ENCODE results near the gene CD300LF. TPM values are rescaled to one million over a fixed set of nuclear protein-coding genes. Genes with fewer than 3 reads are reported as not detected.
A peak's percentile ranks its signal among the peaks of the same experiment; 100 is the strongest.

Gene CD300LF
- polyA plus RNA-seq = 1 to 10 TPM; 1.6 to 5.7 (median 2.4) TPM
- long read RNA-seq, donor 1 = 0 reads
- long read RNA-seq, donor 2 = 0 reads
- long read RNA-seq, donor 3, partial matches to known transcripts = 0 of 2 reads
- long read RNA-seq, donor 3, other reads (novel, unspliced or antisense) = 0 of 2 reads
- long read RNA-seq, donor 4 = 0 reads
- long read RNA-seq, donor 5 = 0 reads
- long read RNA-seq, donor 6 = 0 reads
- long read RNA-seq, donor 7 = 0 reads
- long read RNA-seq, donor 8 = 0 reads
- long read RNA-seq, donor 9 = 0 reads
- long read RNA-seq, donor 10, partial matches to known transcripts = 140 of 140 reads
- long read RNA-seq, donor 10, other reads (novel, unspliced or antisense) = 0 of 140 reads

DNA sequence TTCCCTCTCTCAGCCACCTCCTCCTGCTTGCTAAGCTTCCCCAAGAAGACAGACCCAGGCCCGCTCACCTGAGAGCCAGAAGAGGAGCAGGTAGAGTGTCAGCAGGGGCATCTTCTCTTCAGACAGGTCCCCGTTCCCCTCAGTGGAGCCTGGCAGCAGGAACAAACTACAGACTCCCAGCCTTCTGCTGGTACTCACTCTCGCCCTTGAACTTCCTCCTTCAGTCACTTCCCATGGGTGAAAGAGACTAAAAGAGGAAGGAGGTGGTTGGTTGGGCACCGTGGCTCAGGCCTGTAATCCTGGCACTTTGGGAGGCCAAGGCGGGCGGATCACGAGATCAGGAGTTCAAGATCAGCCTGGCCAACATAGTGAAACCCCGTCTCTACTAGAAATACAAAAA, at the start of gene CD300LF:
TSS of gene CD300LF (minus strand) at position 168 of the 400 bp plus-strand sequence. CDS start at position 111, 57 bp downstream.
- no peak for FAIRE-seq
- H3K27ac ChIP-seq (ENCODE audit: low read depth in 1 of 3, low read length in 2 of 3) = peak within 1 kb of the TSS in 1 of 3 donors; percentile 17

DNA sequence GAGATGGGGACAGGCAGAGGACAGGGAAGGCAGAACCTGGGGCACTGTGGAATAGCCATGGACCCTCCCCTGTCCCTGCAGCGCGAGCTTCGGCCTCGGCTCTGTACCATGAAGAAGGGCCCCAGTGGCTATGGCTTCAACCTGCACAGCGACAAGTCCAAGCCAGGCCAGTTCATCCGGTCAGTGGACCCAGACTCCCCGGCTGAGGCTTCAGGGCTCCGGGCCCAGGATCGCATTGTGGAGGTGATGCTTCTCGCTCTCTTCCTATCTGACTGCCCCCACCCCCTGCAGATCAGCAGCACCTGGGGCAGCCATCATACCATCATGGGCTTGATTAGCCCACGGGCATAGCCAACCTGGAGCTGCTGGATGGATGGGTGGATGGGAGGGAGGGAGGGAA, 49.2 kb upstream of the CD300LF start:
- Histone ChIP-seq H3K27me3 (ENCODE audit: control insufficient read depth in 3 of 3, insufficient read depth in 3 of 3, low read length in 3 of 3) (no peaks in the 10 kb centered on the region), H3K27ac (ENCODE audit: low read depth in 1 of 3, low read length in 2 of 3) (peak overlapping the region; percentile 32 to 92 (median 90)), H3K36me3 (ENCODE audit: control insufficient read depth in 3 of 3, insufficient read depth in 2 of 3, low read depth in 1 of 3, low read length in 3 of 3) (peaks cover 2 to 97% (median 10%) of the 10 kb centered on the region in 3 donors), H3K4me1 (ENCODE audit: control insufficient read depth in 3 of 3, insufficient read depth in 2 of 3, low read depth in 1 of 3, low read length in 2 of 3) (peaks cover 21 to 92% (median 35%) of the 10 kb centered on the region in 3 donors), H3K9me3 (ENCODE audit: control insufficient read depth in 2 of 2, insufficient read depth in 1 of 2, low read depth in 1 of 2, low read length in 1 of 2) (no peaks in the 10 kb centered on the region), H3K4me3 (ENCODE audit: low read depth in 1 of 3, low read length in 3 of 3) (no peak overlapping the region)
- DNase-seq = no peak
- FAIRE-seq = no peak
- 92 to 95% (median 92%) methylated on average over 10 to 11 of the region's 11 CpGs for WGBS, 3 donors

More for the DNA sequence above, at the start of gene CD300LF:
- H3K4me3 ChIP-seq (ENCODE audit: low read depth in 1 of 3, low read length in 3 of 3) = no peak within 1 kb of the TSS
- no peaks in the 10 kb centered on the region for H3K9me3 ChIP-seq (ENCODE audit: control insufficient read depth in 2 of 2, insufficient read depth in 1 of 2, low read depth in 1 of 2, low read length in 1 of 2)
- no peaks in the 10 kb centered on the region for H3K27me3 ChIP-seq (ENCODE audit: control insufficient read depth in 3 of 3, insufficient read depth in 3 of 3, low read length in 3 of 3)
- 70 to 72% (median 71%) methylated on average over 8 of the region's 8 CpGs for WGBS, 3 donors
- peaks cover 0 to 11% (median 0%) of the 10 kb centered on the region in 3 donors for H3K4me1 ChIP-seq (ENCODE audit: control insufficient read depth in 3 of 3, insufficient read depth in 2 of 3, low read depth in 1 of 3, low read length in 2 of 3)
- H3K36me3 ChIP-seq (ENCODE audit: control insufficient read depth in 3 of 3, insufficient read depth in 2 of 3, low read depth in 1 of 3, low read length in 3 of 3) = no peaks in the 10 kb centered on the region
- no peak for DNase-seq

DNA sequence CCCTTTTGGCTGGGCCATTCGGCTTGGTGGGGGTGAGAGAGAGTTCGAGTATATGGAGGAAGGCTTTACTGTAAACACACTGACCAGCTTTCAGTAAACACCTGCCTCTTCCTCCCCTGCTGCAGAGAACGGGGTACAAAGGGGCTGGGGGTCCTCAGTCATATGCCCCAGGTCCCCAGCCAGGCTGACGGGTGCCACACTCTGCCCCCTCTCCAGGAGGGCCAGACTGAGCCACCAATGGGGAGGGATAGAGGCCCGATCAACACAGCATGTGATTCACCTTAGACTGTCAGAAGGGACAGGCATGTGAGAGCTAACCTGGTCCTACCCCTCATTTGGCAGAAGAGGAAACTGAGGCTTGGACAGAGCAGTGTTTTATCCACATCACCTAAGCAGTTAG, 48.7 kb upstream of the CD300LF start:
- H3K36me3 ChIP-seq (ENCODE audit: control insufficient read depth in 3 of 3, insufficient read depth in 2 of 3, low read depth in 1 of 3, low read length in 3 of 3) = peaks cover 2 to 97% (median 7%) of the 10 kb centered on the region in 3 donors
- peak overlapping the region; percentile 32 to 92 (median 90) for H3K27ac ChIP-seq (ENCODE audit: low read depth in 1 of 3, low read length in 2 of 3)
- no peak overlapping the region for H3K4me3 ChIP-seq (ENCODE audit: low read depth in 1 of 3, low read length in 3 of 3)
- 52 to 69% (median 68%) methylated on average over 5 of the region's 5 CpGs for WGBS, 3 donors
- H3K27me3 ChIP-seq (ENCODE audit: control insufficient read depth in 3 of 3, insufficient read depth in 3 of 3, low read length in 3 of 3) = no peaks in the 10 kb centered on the region
- no peak for DNase-seq
- H3K9me3 ChIP-seq (ENCODE audit: control insufficient read depth in 2 of 2, insufficient read depth in 1 of 2, low read depth in 1 of 2, low read length in 1 of 2) = no peaks in the 10 kb centered on the region
- no peak for FAIRE-seq
- H3K4me1 ChIP-seq (ENCODE audit: control insufficient read depth in 3 of 3, insufficient read depth in 2 of 3, low read depth in 1 of 3, low read length in 2 of 3) = peaks cover 26 to 92% (median 40%) of the 10 kb centered on the region in 3 donors

DNA sequence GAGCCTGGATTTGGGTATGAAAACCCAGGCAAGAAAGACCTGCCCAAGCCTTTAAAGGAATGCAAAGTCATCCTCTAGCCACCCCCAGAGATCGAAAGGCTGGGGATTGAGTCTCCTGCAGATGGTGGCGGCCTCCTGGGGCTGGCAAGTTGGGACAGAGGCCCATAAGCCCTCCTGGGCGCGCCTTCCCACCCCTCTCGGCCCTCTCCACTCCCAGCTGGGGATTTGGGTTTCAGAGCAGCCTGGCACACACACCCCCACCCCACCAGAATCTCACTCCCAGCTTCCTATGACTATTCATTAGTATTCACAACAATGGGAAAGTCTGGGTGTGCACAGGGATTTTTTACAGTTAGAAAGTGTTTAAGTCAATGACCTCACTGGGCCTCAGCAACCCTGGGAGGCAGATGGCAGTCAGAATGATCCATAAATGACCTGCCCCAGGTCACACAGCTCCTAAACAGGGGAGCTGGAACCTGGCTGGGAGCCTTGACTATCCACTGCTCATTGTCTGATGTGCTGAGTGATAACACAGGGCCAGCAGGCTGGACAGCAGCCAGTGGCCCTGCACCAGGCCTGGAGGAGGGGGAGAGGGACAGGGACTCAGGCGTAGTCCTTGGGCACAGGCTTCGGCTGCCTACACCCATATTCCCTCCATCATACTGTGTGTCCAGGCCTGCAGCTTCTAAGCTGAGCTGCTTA, 47.8 kb upstream of the CD300LF start:
- H3K27ac ChIP-seq (ENCODE audit: low read depth in 1 of 3, low read length in 2 of 3) = peak overlapping the region; percentile 85 to 92 (median 90)
- DNase-seq (no peak), FAIRE-seq (no peak)
- H3K4me3 ChIP-seq (ENCODE audit: low read depth in 1 of 3, low read length in 3 of 3) = peak overlapping the region in 1 of 3 donors; percentile 2
- no peaks in the 10 kb centered on the region for H3K9me3 ChIP-seq (ENCODE audit: control insufficient read depth in 2 of 2, insufficient read depth in 1 of 2, low read depth in 1 of 2, low read length in 1 of 2)
- H3K4me1 ChIP-seq (ENCODE audit: control insufficient read depth in 3 of 3, insufficient read depth in 2 of 3, low read depth in 1 of 3, low read length in 2 of 3) = peaks cover 26 to 88% (median 40%) of the 10 kb centered on the region in 3 donors
- no peaks in the 10 kb centered on the region for H3K27me3 ChIP-seq (ENCODE audit: control insufficient read depth in 3 of 3, insufficient read depth in 3 of 3, low read length in 3 of 3)
- peaks cover 2 to 96% (median 7%) of the 10 kb centered on the region in 3 donors for H3K36me3 ChIP-seq (ENCODE audit: control insufficient read depth in 3 of 3, insufficient read depth in 2 of 3, low read depth in 1 of 3, low read length in 3 of 3)
- 47 to 67% (median 52%) methylated on average over 7 of the region's 7 CpGs for WGBS, 3 donors

DNA sequence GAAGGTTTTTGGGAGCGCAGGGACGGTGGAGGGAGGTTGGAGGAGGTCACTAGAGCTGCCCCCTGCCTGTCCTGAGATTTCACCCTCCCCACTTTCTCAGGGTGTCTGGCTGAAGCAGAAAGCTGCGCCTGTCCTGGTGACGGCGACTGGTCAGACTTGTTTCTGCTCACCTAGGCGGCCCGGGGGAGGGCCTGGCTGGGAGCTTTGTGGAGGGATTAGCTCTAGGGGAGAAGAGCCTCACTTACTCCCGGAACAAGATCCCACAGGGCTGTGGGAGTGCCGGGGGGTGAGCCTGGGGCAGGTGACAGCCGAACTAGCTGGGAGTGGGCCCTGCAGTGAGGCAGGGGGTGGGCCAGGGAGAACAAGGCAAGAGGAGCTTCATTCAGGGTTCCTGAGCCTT, 47.2 kb upstream of the CD300LF start:
- Histone ChIP-seq H3K36me3 (ENCODE audit: control insufficient read depth in 3 of 3, insufficient read depth in 2 of 3, low read depth in 1 of 3, low read length in 3 of 3) (peaks cover 2 to 96% (median 10%) of the 10 kb centered on the region in 3 donors), H3K4me3 (ENCODE audit: low read depth in 1 of 3, low read length in 3 of 3) (peak overlapping the region in 2 of 3 donors; percentile 2 to 5), H3K9me3 (ENCODE audit: control insufficient read depth in 2 of 2, insufficient read depth in 1 of 2, low read depth in 1 of 2, low read length in 1 of 2) (no peaks in the 10 kb centered on the region), H3K4me1 (ENCODE audit: control insufficient read depth in 3 of 3, insufficient read depth in 2 of 3, low read depth in 1 of 3, low read length in 2 of 3) (peaks cover 29 to 89% (median 40%) of the 10 kb centered on the region in 3 donors), H3K27ac (ENCODE audit: low read depth in 1 of 3, low read length in 2 of 3) (peak overlapping the region; percentile 85 to 92 (median 90)), H3K27me3 (ENCODE audit: control insufficient read depth in 3 of 3, insufficient read depth in 3 of 3, low read length in 3 of 3) (no peaks in the 10 kb centered on the region)
- FAIRE-seq (no peak), DNase-seq (peak; percentile 47 to 77)
- WGBS, 3 donors = 22 to 63% (median 25%) methylated on average over 10 of the region's 10 CpGs

DNA sequence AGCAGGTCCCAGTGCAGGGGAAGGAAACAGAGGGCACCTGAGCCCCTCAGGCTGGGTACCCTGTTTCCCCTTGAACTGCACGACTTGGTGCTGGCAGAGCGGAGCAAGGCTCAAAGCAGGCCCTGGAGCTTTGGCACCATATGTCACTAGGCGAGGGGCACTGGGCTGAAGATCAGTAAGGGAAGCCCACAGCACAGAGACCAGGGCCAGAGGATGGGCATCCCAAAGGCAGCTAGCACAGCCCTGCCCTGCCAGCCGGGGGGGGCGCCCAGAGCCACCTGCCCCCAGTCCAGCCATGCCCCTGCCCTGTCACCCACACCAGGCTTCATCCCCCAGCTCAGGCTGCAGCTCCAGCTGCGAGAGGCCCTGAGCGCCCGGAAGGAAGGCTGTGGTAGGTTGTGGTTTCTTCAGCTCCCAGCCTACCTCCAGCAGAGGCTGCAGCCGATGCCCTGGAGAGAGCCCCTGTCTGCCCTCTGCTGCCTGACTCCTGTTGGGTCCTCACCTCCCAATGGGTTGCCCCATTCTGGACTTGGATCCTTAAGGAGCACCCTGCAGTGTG, 46.6 kb upstream of the CD300LF start:
- H3K4me1 ChIP-seq (ENCODE audit: control insufficient read depth in 3 of 3, insufficient read depth in 2 of 3, low read depth in 1 of 3, low read length in 2 of 3) = peaks cover 31 to 87% (median 40%) of the 10 kb centered on the region in 3 donors
- peak overlapping the region in 1 of 3 donors; percentile 37 for H3K4me3 ChIP-seq (ENCODE audit: low read depth in 1 of 3, low read length in 3 of 3)
- H3K27ac ChIP-seq (ENCODE audit: low read depth in 1 of 3, low read length in 2 of 3) = peak overlapping the region; percentile 85 to 92 (median 90)
- no peaks in the 10 kb centered on the region for H3K27me3 ChIP-seq (ENCODE audit: control insufficient read depth in 3 of 3, insufficient read depth in 3 of 3, low read length in 3 of 3)
- no peak for FAIRE-seq
- WGBS, 3 donors = 21 to 56% (median 29%) methylated on average over 8 to 9 of the region's 9 CpGs
- peaks cover 2 to 96% (median 6%) of the 10 kb centered on the region in 3 donors for H3K36me3 ChIP-seq (ENCODE audit: control insufficient read depth in 3 of 3, insufficient read depth in 2 of 3, low read depth in 1 of 3, low read length in 3 of 3)
- no peaks in the 10 kb centered on the region for H3K9me3 ChIP-seq (ENCODE audit: control insufficient read depth in 2 of 2, insufficient read depth in 1 of 2, low read depth in 1 of 2, low read length in 1 of 2)
- peak; percentile 52 to 58 for DNase-seq

DNA sequence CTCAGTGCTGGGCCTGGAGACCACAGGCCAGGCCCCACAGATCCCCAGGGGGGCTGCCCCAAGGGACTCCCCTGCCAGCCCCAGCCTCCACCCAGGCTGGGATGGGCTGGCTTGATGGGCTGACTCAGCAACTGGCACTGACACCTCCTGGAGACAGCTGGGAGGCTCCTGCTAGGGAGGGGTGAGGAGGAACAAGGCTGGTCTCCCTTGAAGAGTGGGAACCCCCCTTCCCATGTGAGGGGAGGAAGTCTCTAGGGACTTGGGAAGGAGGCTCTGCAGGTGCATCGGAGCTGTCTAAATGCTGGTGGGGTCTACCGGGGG, 46.1 kb upstream of the CD300LF start:
- peak overlapping the region; percentile 85 to 92 (median 90) for H3K27ac ChIP-seq (ENCODE audit: low read depth in 1 of 3, low read length in 2 of 3)
- peaks cover 33 to 87% (median 40%) of the 10 kb centered on the region in 3 donors for H3K4me1 ChIP-seq (ENCODE audit: control insufficient read depth in 3 of 3, insufficient read depth in 2 of 3, low read depth in 1 of 3, low read length in 2 of 3)
- H3K9me3 ChIP-seq (ENCODE audit: control insufficient read depth in 2 of 2, insufficient read depth in 1 of 2, low read depth in 1 of 2, low read length in 1 of 2) = no peaks in the 10 kb centered on the region
- H3K4me3 ChIP-seq (ENCODE audit: low read depth in 1 of 3, low read length in 3 of 3) = peak overlapping the region in 2 of 3 donors; percentile 17 to 37
- H3K36me3 ChIP-seq (ENCODE audit: control insufficient read depth in 3 of 3, insufficient read depth in 2 of 3, low read depth in 1 of 3, low read length in 3 of 3) = peaks cover 2 to 96% (median 5%) of the 10 kb centered on the region in 3 donors
- DNase-seq (peak; percentile 61 to 74), FAIRE-seq (no peak)
- 58 to 72% (median 65%) methylated on average over 2 of the region's 2 CpGs for WGBS, 3 donors
- no peaks in the 10 kb centered on the region for H3K27me3 ChIP-seq (ENCODE audit: control insufficient read depth in 3 of 3, insufficient read depth in 3 of 3, low read length in 3 of 3)
